Osteoblast (primary cell): ENCODE results near the gene G6PC2. TPM values are rescaled to one million over a fixed set of nuclear protein-coding genes. Genes with fewer than 3 reads are reported as not detected.

Source experiments
- DNase-seq: peaks from one replicate; pipeline ENCODE4 v3.0.0; 2011; ENCODE audit warnings: low spot score, mixed read lengths; ENCODE audit not compliant: insufficient read length; ENCODE audit errors: missing footprints
- H2AFZ ChIP-seq: 2 replicates; pipeline ENCODE4 v1.6.0; 2011; ENCODE audit warnings: mild to moderate bottlenecking, low read length
- H3K27ac ChIP-seq: 2 replicates; pipeline ENCODE4 v1.5.1; 2011; ENCODE audit warnings: mild to moderate bottlenecking, low read depth, low read length, moderate library complexity
- H3K27me3 ChIP-seq: 2 replicates; pipeline ENCODE4 v1.6.0; 2012; ENCODE audit warnings: mild to moderate bottlenecking, control low read depth, inconsistent platforms, low read length, moderate library complexity; ENCODE audit not compliant: insufficient read depth
- H3K36me3 ChIP-seq: 2 replicates; pipeline ENCODE4 v1.5.1; 2011; ENCODE audit warnings: mild to moderate bottlenecking, low read length, control low read depth, moderate library complexity; ENCODE audit not compliant: insufficient read depth
- H3K4me1 ChIP-seq: 2 replicates; pipeline ENCODE4 v1.5.1; 2011; ENCODE audit warnings: mild to moderate bottlenecking, low read length, control low read depth, moderate library complexity; ENCODE audit not compliant: insufficient read depth
- H3K4me2 ChIP-seq: 2 replicates; pipeline ENCODE4 v1.6.0; 2011; ENCODE audit warnings: mild to moderate bottlenecking, low read length; ENCODE audit not compliant: insufficient read depth
- H3K4me3 ChIP-seq: fragments of 200-600 bp; sonication (generic); 3 replicates; pipeline ENCODE4 v1.5.1; 2012; ENCODE audit warnings: mild to moderate bottlenecking, low read length, inconsistent platforms; ENCODE audit not compliant: insufficient read depth
- H3K79me2 ChIP-seq: 2 replicates; pipeline ENCODE4 v1.6.0; 2012; ENCODE audit warnings: mild to moderate bottlenecking, low read length, control low read depth, inconsistent platforms; ENCODE audit not compliant: insufficient read depth
- H3K9me3 ChIP-seq: 2 replicates; pipeline ENCODE4 v1.5.1; 2011; ENCODE audit warnings: low read depth, low read length, control low read depth
- H4K20me1 ChIP-seq: 2 replicates; pipeline ENCODE4 v1.6.0; 2012; ENCODE audit warnings: mild to moderate bottlenecking, low read length, control low read depth; ENCODE audit not compliant: insufficient read depth
- total RNA-seq: library from RNA; depleted of rRNA; stranded (reverse); fragments of >200 nt; gene quantifications from 2 replicates; pipeline ENCODE4 v1.2.3, GENCODE V29; 2012
- TF ChIP-seq, protein P1 (sequence below): IDR thresholded peaks from 2 replicates; pipeline ENCODE4 v1.5.1; 2011; ENCODE audit warnings: mild to moderate bottlenecking, low read depth, low read length, moderate library complexity; ENCODE audit errors: extremely low read depth

The G6PC2 gene
- total RNA-seq, 1 donor = not detected

DNA sequence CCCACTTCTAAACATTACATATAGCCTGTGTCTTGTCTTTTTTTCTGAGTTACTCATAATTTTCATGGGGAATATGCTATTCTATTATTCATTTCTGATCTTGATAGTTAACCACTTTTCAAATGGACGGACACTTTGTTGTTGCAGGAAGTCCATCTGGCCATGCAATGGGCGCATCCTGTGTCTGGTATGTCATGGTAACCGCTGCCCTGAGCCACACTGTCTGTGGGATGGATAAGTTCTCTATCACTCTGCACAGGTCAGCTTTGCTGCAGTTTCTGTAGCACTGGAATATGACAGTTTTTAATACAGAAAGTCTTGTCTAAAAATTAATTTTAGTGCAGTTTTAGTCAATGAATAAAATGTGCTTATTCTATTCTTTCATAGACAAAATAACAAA, 3.3 kb downstream of the G6PC2 start:
- Histone ChIP-seq H3K27me3 (peaks cover 67% of the 10 kb centered on the region), H3K9me3 (no peaks in the 10 kb centered on the region), H3K36me3 (no peaks in the 10 kb centered on the region), H3K4me1 (no peaks in the 10 kb centered on the region), H4K20me1 (no peaks in the 10 kb centered on the region), H3K4me2 (no peak overlapping the region), H3K27ac (no peak overlapping the region), H2AFZ (no peak overlapping the region), H3K4me3 (no peak overlapping the region), H3K79me2 (no peaks in the 10 kb centered on the region)
- TF ChIP-seq, protein P1, sequence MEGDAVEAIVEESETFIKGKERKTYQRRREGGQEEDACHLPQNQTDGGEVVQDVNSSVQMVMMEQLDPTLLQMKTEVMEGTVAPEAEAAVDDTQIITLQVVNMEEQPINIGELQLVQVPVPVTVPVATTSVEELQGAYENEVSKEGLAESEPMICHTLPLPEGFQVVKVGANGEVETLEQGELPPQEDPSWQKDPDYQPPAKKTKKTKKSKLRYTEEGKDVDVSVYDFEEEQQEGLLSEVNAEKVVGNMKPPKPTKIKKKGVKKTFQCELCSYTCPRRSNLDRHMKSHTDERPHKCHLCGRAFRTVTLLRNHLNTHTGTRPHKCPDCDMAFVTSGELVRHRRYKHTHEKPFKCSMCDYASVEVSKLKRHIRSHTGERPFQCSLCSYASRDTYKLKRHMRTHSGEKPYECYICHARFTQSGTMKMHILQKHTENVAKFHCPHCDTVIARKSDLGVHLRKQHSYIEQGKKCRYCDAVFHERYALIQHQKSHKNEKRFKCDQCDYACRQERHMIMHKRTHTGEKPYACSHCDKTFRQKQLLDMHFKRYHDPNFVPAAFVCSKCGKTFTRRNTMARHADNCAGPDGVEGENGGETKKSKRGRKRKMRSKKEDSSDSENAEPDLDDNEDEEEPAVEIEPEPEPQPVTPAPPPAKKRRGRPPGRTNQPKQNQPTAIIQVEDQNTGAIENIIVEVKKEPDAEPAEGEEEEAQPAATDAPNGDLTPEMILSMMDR = no peak
- no peak for DNase-seq

DNA sequence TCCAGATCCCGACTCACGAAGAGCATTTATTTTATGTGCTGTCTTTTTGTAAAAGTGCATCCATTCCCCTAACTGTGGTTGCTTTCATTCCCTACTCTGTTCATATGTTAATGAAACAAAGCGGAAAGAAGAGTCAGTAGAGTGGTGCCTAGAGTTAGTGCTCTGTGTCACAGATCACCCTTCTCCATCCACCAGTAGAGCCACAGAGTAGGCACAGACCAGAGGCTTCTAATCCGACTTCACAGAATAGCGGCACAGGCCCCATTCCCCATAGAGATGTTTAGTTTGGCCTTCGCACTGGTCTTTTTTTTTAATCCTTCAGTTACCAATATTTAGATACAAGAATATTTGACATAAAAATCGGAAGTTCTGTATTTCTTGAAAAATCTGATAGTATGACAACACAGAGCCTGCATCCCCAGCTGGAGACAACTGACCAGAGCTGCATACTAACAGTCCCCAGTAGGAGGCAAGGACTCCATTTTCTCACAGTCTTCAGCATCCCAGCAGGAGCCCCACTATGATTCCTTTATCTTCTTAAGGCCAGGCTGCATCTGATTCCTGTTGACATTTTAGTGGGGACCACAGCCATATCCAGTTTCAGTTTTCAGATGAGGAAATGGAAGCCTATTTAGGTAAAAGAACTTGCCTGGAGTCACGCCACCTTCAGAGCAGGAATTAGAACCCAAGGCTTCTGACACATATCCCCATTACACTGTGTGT, 7.0 kb downstream of the G6PC2 start:
- H3K4me1 ChIP-seq = no peaks in the 10 kb centered on the region
- no peaks in the 10 kb centered on the region for H3K79me2 ChIP-seq
- no peaks in the 10 kb centered on the region for H3K36me3 ChIP-seq
- no peak overlapping the region for H3K27ac ChIP-seq
- no peaks in the 10 kb centered on the region for H3K9me3 ChIP-seq
- no peak overlapping the region for H3K4me3 ChIP-seq
- no peak overlapping the region for H3K4me2 ChIP-seq
- H3K27me3 ChIP-seq = peaks cover 78% of the 10 kb centered on the region
- H4K20me1 ChIP-seq = no peaks in the 10 kb centered on the region
- no peak overlapping the region for H2AFZ ChIP-seq
- no peak for DNase-seq
- TF ChIP-seq, protein P1 = no peak

DNA sequence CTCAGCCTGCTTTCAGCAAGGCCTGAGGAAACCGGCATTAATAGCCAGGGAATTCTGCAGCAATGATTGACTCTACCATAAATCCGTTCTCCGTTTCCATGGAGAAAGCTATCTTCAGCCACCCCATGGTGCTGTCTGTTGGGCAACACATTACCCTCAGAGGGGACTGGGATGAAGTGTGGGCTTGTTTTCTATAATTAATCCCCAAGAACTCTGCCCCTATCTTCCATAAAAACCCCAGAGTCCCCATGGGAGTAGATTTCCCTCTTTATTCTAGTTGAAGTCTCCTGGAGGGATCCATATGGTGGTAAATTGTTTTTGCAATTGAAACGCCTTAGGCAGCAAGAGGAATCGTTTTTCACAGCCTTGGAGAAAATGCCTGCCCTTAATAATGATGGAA, 9.2 kb downstream of the G6PC2 start:
- Histone ChIP-seq H3K27ac (no peak overlapping the region), H3K36me3 (no peaks in the 10 kb centered on the region), H4K20me1 (no peaks in the 10 kb centered on the region), H3K4me1 (no peaks in the 10 kb centered on the region), H2AFZ (no peak overlapping the region), H3K4me2 (no peak overlapping the region), H3K9me3 (no peaks in the 10 kb centered on the region), H3K4me3 (no peak overlapping the region), H3K79me2 (no peaks in the 10 kb centered on the region), H3K27me3 (peaks cover 62% of the 10 kb centered on the region)
- DNase-seq = no peak
- TF ChIP-seq, protein P1 = no peak

DNA sequence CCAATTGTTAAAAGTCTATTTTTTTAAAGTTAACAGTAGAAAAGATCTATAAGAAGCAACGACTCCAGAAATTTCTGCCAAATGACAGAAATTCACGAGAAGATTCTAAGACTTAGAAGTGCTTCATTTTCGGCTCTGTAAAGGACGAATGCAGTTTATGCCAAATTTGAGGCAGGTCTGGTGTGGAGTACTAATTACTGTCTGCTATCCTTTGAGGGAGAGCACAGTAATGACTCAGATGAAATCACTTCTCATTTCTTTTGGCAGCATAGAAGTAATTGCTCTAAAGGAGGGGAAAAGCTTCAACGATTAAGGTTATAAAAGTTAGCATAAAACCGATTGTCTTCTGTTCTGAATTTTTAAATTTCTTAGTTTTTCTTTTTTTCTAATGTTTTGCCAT, 11.4 kb downstream of the G6PC2 start:
- H3K9me3 ChIP-seq = no peaks in the 10 kb centered on the region
- peak; percentile 72 for DNase-seq
- TF ChIP-seq, protein P1 = no peak
- peak overlapping the region; percentile 60 for H3K4me3 ChIP-seq
- H3K27ac ChIP-seq = no peak overlapping the region
- H4K20me1 ChIP-seq = no peaks in the 10 kb centered on the region
- no peaks in the 10 kb centered on the region for H3K36me3 ChIP-seq
- H3K4me2 ChIP-seq = peak overlapping the region; percentile 87
- peaks cover 55% of the 10 kb centered on the region for H3K27me3 ChIP-seq
- H3K79me2 ChIP-seq = no peaks in the 10 kb centered on the region
- H2AFZ ChIP-seq = no peak overlapping the region
- H3K4me1 ChIP-seq = no peaks in the 10 kb centered on the region
